D721Med (cell line): Measurements from ENCODE around the gene MLYCD.
A peak's percentile ranks its signal among the peaks of the same experiment; 100 is the strongest.

Experiments used
- DNase-seq: peaks from one replicate; pipeline ENCODE4 v3.0.0; 2011; ENCODE audit warnings: low spot score; ENCODE audit not compliant: insufficient read length
- FAIRE-seq: peaks from 2 replicates; lab custom pipeline; 2011; peaks lifted over from hg19 to GRCh38; lab: Jason Lieb, UNC
- TF ChIP-seq, protein P1 (sequence below): IDR thresholded peaks from 2 replicates; pipeline ENCODE4 v1.5.1; 2012; ENCODE audit warnings: mild to moderate bottlenecking, control low read depth; ENCODE audit not compliant: insufficient read depth; ENCODE audit errors: missing control alignments

Gene MLYCD

DNA sequence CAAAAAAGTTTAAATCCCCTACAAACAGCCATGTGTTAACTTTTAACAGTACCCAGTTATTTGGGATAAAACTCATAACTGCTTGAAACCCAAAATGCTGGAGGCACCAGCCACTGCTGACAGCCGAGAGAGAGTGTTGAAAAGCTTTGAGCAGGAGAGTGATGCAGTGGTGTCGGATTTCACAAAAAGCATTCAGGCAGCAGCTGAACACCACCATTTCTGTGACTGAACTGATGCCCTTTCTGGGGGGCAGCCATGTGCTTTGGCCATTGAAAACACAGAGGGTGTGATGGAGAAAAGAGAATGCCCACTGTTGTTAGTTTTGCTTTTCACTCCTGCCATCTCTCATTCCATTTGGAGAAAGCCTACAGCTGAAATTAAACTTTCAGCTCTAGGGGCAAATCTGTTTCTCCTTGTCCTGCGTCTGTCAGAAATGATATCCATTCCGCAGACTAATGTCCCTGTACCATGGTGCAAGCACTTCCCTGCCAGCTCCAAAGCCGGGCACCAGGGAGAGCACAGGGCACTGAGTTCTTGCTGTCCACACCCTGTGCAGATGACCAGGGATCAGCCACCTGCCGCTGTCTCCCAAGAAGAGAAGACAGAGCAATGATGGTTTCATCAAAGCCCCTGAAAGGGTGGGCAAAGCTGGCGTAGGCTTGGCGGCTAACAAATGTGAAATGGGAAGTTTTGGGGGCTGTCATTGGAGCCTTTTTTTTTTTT is 16.6 kb upstream of the MLYCD start:
- DNase-seq (no peak), FAIRE-seq (no peak)
- TF ChIP-seq, protein P1, sequence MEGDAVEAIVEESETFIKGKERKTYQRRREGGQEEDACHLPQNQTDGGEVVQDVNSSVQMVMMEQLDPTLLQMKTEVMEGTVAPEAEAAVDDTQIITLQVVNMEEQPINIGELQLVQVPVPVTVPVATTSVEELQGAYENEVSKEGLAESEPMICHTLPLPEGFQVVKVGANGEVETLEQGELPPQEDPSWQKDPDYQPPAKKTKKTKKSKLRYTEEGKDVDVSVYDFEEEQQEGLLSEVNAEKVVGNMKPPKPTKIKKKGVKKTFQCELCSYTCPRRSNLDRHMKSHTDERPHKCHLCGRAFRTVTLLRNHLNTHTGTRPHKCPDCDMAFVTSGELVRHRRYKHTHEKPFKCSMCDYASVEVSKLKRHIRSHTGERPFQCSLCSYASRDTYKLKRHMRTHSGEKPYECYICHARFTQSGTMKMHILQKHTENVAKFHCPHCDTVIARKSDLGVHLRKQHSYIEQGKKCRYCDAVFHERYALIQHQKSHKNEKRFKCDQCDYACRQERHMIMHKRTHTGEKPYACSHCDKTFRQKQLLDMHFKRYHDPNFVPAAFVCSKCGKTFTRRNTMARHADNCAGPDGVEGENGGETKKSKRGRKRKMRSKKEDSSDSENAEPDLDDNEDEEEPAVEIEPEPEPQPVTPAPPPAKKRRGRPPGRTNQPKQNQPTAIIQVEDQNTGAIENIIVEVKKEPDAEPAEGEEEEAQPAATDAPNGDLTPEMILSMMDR = no peak

DNA sequence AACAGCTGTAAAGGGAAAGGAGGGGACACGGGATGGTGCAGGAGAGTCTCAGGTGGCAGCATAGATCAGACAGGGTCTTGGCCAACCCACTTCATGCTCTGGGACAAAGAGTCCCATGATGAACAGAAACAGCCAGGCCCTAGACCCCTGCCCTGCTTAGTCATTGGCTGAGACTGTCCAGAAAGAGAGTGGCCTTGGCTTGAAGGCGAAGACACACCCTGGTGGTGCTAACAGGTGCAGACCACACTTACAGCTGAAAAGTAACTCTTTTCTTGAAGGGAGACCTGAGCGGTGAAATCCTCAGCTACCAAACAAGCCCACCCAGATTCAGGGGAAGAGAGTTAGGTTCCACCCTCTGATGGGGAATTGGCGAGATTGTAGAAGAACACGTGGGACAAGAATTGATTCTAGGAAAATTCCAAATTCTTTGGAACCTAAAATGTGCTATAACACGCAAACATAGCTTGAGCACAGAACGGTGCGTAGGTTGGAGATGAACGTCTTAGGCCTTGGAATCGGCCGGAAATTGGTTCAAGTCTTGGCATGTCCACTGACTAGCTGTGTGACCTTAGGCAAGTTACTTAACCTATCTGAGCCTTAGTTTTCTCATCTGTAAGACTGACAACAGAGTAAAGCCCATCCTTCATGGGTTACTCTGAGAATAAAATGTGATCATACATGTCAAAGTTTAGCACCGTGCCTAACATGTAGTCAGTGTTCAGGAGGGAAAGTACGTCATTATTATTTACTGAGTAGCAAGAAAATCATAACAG is 12.5 kb upstream of the MLYCD start:
- FAIRE-seq (no peak), DNase-seq (no peak)
- TF ChIP-seq, protein P1 = no peak

DNA sequence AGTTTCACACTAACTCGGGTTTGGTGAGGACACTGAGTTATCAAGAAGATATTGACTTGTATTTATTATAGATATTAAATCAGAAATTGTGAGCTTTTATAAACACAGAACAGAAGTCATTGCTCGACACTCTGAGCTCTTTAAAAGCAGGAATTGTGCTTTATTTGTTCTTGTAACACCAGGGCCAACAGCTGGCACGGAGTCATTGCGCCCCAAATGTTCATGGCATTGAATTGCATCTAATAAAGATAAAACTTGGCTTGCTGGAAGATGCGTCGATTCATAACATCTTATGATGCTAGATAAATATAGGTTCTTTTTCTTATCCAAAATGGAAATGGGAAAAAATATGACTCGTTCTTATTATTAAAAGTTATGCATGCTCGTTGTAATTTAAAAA is 11.8 kb upstream of the MLYCD start:
- no peak for FAIRE-seq
- DNase-seq = no peak
- TF ChIP-seq, protein P1 = peak; percentile 42

DNA sequence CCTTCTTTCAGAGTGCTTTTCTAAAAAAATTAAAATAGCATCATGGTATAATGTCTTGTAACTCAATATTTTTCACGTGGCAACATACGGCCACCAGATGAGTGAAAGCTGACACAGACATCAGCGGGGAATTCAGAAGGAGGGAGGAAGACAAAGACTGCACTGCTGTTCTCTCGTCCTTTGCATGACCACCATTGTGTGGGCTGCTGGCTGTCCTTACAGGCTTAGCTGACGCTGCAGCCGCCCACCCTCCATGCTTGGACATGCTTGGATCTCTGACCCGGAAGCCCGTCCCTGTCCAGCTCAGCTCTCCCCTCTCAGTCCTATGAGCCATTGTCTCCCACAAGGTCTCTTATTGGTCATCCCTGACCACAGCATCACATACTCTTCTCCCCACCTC is 11.4 kb upstream of the MLYCD start:
- TF ChIP-seq, protein P1 = no peak
- no peak for FAIRE-seq
- DNase-seq = no peak

DNA sequence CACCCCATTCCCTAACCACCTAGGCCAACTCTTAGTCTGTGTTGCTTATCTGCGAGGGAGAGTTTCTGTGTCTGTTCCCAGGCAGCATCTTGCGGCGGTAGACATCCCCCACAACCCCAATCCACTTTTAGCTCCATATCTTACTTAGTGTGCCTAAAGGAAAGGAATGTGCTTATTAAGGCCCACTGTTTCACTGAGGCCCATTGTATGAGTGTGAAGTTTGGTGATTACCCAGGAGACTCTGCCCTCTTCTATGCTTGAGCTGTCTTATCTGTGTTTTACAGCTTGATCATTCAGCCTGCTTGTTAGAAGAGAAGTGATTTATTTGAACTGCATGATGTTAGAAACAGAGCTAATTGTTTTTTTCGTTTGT is 10.3 kb upstream of the MLYCD start:
- DNase-seq (no peak), FAIRE-seq (no peak)
- TF ChIP-seq, protein P1 = no peak

DNA sequence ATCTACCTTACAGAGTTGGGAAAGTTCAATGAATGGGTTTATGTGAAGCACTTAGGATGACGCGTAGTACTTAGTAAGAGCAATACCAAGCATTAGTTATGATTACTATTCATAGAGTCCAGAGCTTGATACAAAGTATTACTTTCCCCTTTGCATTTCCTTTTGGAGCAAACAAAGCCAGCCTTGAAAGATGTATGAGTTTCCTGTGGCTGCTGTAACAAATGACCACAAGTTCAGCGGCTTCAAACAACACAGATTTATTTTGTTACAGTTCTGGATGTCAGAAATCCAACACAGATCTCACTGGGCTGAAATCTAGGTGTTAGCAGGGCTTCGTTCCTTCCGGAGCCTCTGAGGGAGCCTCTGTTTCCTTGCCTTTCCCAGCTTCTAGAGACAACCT is 8.6 kb upstream of the MLYCD start:
- DNase-seq (no peak), FAIRE-seq (no peak)

More for the DNA sequence above, 8.6 kb upstream of the MLYCD start:
- TF ChIP-seq, protein P1 = no peak
